Brain pericyte (primary cell): ENCODE results near the gene WNT3.
"Not testable (repeated sequence)": the region's sequence is repeated elsewhere in the genome, so short reads cannot be mapped to it uniquely, and the experiment has no call there.

Experiments used
- DNase-seq: peaks from one replicate; pipeline ENCODE4 v3.0.0-alpha.2; 2012; ENCODE audit warnings: low read depth, low spot score

WNT3 gene

GRCh38 chr17:46785696-46786095 is 32.8 kb downstream of the WNT3 start:
- no peak for DNase-seq

- DNase-seq: no peak
These were observed 35.4 kb downstream of the WNT3 start for GRCh38 chr17:46783031-46783593.

- no peak for DNase-seq
These were observed 36.1 kb downstream of the WNT3 start for GRCh38 chr17:46782250-46782953.

- no peak for DNase-seq
These were observed 38.5 kb downstream of the WNT3 start for GRCh38 chr17:46780003-46780373.

DNA sequence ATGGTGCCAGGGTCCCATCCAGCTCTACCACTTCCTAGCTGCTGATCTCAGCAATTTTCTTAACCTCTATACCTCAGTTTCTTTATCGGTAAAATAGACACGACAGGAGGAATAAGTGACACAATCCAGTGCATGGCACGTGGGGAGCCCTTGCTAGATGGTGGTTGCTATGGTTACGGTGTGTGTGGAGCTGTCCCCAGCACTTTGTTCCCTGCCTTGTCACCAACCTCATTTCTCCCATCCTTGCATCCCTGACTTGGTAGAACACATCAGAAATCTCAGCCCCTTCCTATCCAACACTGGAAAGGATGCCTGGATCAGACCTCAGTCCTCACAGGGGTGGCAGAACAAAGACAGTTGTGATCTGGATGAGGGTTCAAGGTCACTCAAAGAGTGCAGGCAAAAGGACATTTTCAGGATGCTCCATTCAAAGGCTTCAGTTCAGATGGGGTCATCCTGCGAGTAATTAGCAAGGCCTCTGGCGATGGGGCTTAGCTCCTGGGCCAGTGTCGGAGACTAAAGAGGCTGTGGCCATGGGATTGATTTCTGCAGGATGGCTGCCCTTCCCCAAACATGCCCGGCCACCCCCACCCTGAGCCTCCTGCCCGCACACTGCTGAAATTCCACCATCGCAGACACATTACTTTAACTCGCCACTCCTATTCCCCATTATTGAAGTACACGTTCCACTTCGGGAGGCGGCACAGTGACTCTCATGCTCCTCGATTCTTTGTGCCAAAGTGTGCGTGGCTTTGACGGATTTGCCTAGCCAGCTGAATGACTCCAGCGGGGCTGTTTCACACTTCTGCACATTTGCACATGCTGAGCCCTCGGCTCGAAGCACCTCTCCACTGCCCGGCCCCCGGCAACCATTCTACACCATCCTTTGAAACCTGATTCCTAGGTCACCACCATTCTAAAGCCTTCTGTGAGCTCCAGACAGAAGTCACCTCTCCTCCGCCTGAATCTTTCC is 40.3 kb downstream of the WNT3 start:
- no peak for DNase-seq

DNA sequence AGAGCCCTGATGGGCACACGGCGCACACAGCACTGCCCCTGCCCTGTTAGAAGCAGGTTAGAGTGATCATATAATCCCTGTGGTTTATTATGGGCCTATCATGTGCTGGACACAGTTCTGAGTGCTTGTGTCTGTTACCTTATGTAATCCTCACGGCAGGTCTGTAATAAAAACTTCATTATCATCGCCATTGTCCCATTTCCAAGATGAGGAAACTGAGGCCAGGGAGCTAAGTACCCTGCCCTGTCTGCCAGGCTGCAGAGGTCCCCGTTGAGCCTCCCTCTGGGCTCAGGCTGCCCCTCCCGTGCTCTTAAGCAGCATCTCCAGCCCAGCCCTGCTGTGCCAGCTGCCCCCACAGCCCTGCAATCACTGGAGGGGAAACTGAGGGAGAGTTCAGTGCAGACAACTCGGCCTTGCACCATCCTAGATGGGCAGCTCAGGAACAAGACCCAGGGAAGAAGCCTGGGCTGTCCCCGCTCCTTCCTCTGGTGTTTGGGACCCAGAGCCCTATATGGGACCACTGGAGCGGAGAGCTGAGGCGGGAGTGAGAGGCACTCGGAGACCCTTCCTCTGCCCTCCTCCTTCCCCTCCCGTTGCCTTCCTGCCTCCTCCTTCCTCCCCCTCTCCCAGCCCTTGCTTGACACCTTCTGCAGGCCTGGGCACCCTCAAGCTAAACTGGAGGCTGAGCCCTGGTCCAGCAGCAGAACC is 42.0 kb downstream of the WNT3 start:
- no peak for DNase-seq

DNA sequence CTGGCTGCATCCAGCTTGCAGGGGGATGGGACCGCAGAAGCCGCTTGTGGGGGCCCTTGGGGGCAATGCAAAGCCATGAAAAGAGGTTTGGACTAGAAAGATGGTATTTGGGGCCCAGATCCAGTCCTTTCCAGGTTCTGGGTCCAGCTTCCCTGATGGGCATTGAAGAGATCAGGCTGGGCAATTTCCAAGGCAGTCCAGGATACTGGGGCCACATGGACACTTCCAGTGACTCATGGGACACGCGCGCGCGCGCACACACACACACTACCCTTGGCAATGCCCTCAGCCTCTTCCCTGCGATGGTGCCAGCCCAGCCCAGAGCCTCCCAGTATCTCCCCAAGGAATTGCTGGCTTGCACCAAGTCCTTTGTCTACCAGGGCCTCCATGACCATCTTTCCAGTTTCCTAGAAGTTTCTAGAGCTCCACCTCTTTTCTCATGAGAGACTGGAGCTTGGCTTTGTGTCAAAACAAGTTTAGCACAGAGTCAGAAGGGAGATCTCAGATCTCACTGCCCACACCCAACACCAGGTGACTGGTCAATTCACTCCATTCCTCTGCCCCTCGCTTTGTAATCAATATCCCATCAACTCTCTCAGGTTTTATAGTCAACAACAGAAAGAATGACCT is 44.3 kb downstream of the WNT3 start:
- DNase-seq: no peak

DNA sequence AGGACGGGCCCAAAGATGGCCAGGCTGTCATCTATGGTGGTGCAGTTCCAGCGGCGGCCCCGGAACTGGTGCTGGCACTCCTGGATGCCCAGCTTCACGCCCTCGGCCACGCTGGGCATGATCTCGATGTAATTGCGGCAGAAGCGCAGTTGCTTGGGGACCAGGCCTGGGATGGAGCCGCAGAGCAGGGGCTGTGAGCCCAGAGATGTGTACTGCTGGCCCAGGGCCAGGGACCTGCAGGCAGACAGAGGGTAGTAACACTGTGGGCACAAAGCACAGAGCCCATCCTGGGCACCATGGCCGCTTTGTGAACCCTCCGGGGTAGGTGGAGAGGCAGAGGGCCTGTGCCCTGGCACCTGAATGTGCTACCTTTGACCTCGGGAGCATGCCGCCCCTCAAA is 44.8 kb downstream of the WNT3 start:
- no peak for DNase-seq

DNA sequence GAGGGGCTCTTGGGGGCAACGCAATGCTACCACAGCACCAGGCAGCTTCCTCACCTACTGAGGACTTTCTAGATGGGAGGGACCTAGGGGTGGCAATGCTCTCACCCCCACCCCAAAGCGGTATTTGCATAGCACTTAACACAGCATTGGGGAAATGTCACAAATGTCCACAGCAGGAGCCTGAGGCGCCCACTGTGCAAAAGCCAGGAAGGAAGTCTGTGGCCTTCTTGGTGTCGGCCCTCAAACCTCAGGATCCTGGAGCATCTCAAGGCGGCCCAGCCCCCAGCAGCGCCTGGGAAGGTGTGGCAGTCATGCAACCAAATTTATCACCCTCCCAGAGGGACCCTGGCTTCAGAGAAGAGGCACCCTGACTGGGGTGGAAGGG is 45.3 kb downstream of the WNT3 start:
- no peak for DNase-seq

- DNase-seq: no peak
These were observed 45.8 kb downstream of the WNT3 start for GRCh38 chr17:46772475-46773220.

DNA sequence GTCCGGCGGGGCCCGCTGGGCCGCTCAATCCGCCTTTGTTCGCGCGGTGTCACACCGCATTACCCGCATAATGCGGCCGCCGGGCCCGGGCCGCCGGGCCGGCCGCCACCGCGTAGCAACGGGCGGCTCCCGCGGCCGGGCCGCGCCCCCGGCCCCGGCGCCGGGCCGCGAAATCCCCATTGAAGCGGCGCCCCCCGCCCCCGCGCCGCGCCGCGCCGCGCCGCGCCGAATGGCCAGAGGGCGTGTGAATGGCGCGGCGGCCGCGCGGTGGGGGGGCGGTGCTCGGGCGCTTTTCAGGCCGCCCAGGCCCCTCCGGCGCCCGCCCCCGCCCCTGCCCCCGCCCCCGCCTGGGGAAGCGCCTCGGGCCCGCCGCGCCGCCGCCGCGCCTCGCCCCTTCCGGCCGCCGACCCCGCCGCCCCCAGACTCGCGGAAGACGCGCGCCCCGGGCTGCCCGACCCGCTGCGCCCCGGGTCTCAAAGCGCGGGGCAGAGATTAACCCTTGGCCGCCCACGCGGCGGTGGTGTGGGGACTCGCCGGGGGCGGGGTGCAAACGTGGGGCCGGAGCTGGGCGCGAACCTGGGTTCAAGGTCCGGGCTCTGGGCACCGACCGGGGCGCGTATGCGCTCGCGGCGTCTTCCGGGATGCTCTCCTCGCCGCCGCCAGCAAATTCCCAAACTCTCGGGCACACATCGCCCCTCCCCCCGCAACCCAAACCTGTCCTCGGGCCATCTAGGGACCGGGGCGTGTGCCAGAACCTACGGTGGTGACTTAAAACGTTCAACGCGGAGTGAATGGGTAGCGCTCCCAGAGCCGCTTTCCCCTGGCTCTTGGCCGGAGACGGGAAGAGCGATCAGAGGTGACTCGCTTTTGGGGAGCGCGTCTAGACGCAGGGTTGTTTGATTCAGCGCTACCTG is 46.7 kb downstream of the WNT3 start:
- DNase-seq: no peak

GRCh38 chr17:46770818-46771560 is 47.5 kb downstream of the WNT3 start:
- DNase-seq: no peak

- DNase-seq: no peak
These were observed 48.1 kb downstream of the WNT3 start for GRCh38 chr17:46770439-46770817.

DNA sequence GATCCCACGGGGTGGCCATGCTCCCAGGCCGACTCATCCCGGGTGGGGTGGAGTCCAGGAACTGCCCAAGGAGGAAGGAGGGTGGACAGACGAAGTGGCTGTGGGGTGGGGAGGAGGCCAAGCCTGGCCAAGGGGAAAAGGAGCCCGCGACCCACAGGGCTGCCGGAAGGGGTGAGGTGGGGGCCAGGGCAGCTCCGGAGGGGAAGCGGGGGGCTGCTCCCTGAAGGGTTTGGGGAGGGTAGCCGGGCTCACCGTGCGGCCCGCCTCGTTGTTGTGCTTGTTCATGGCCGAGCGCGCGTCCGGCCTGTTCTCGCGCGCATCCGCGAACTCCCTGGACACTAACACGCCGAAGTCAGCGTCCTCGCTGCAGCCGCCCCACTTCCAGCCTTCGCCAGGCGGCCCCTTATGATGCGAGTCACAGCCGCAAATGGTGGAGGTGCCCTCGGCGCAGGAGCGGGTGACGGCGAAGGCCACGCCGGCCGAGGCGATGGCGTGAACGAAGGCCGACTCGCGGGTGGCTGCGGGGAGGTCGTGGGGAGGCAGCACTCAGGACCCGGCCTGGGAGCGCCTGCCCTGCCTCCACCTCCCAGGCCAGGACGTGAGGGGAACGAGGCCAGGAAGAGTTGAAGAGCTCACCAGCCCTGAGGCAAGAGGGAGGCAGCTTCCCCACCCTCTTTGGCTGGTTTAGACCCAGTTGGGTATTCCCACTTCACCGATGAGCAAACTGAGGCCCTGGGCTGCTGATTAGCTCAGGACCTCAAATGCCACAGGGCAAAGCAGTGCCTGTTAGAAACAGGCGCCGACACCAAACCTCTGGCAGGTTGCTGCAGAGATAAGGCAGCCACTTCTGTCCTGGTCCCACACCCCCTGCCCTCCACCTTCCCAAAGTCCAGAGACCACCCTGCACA is 48.7 kb downstream of the WNT3 start:
- DNase-seq: no peak

DNA sequence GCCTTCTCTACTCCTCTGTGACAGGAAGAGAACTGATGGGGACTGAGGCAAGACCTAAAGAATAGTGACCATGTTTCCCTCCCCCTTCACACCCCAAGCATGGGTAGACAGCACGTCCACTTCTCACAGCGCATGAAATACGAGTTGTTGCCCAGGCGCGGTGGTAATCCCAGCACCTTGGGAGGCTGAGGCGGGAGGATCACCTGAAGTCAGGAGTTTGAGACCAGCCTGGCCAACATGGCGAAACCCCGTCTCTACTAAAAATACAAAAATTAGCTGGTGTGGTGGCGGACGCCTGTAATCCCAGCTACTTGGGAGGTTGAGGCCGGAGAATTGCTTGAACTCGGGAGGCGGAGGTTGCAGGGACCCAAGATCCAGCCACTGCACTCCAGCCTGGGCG is 49.6 kb downstream of the WNT3 start:
- not testable (repeated sequence) for DNase-seq

- DNase-seq: no peak
These were observed 50.0 kb downstream of the WNT3 start for GRCh38 chr17:46768540-46768870.

- no peak for DNase-seq
These were observed 51.7 kb downstream of the WNT3 start for GRCh38 chr17:46766493-46767491.
